Measurements from ENCODE around the gene CLEC19A. TPM values are rescaled to one million over a fixed set of nuclear protein-coding genes. Genes with fewer than 3 reads are reported as not detected.
A peak's percentile ranks its signal among the peaks of the same experiment; 100 is the strongest.

Gene CLEC19A
- total RNA-seq, 1 experiment from 2014 or later = 0.09 TPM

DNA sequence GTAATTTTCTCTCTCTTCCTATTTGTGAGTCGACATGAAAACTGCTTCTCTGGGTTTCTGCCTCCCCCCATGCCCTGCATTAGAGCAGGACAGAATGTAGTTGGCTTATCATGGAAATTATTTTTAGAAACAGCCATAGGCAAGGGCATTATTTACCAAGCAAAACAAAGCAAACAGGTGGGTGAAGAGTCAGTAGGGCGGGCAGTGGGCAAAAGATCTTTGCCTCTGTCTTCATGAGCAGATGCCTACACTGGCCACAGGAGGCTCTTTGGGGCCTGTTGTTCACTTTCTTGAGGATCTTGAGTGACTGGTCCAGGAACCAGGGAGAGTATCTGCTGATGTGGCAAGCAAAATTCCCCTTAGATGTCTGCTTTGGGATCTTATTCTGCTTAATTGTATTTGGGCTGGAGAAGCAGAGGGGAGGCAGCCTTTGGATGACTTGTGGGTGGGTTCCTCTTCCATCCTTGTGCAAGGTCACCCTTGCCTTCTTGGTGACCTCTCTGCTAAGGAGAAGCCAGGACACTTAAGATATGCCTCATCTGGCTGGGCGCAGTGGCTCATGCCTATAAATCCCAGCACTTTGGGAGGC, 42.5 kb upstream of the CLEC19A start:
- TF ChIP-seq RORB (CRISPR knock-in tag; IDR thresholded peaks at IDR 0.05) = no peak
- TF ChIP-seq TP53 (CRISPR knock-in tag; IDR thresholded peaks at IDR 0.05) = no peak
- no peak for TF ChIP-seq JAZF1 (CRISPR knock-in tag; IDR thresholded peaks at IDR 0.05)
- TF ChIP-seq, protein P1, sequence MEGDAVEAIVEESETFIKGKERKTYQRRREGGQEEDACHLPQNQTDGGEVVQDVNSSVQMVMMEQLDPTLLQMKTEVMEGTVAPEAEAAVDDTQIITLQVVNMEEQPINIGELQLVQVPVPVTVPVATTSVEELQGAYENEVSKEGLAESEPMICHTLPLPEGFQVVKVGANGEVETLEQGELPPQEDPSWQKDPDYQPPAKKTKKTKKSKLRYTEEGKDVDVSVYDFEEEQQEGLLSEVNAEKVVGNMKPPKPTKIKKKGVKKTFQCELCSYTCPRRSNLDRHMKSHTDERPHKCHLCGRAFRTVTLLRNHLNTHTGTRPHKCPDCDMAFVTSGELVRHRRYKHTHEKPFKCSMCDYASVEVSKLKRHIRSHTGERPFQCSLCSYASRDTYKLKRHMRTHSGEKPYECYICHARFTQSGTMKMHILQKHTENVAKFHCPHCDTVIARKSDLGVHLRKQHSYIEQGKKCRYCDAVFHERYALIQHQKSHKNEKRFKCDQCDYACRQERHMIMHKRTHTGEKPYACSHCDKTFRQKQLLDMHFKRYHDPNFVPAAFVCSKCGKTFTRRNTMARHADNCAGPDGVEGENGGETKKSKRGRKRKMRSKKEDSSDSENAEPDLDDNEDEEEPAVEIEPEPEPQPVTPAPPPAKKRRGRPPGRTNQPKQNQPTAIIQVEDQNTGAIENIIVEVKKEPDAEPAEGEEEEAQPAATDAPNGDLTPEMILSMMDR (IDR thresholded peaks at IDR 0.05) = no peak
- CTCF ChIA-PET = interaction anchor here (0.6 to 1.9 kb wide), 2 partner anchors 20 to 122 kb away, joined by 4 to 8 read pairs; no protein-coding TSS in a partner anchor
- Mint-ChIP-seq H3K27me3 (ENCODE audit: low read depth) (no peaks in the 10 kb centered on the region), H3K9me3 (peaks cover 7% of the 10 kb centered on the region), H3K27ac (no peak overlapping the region), H3K4me3 (no peak overlapping the region), H3K4me1 (peaks cover 3% of the 10 kb centered on the region; the same call in 1 of the 2 replicates), H3K36me3 (no peaks in the 10 kb centered on the region)
- ATAC-seq = no peak
- POLR2A ChIA-PET = no interaction called here
- no peak for DNase-seq (ENCODE audit: low spot score)

DNA sequence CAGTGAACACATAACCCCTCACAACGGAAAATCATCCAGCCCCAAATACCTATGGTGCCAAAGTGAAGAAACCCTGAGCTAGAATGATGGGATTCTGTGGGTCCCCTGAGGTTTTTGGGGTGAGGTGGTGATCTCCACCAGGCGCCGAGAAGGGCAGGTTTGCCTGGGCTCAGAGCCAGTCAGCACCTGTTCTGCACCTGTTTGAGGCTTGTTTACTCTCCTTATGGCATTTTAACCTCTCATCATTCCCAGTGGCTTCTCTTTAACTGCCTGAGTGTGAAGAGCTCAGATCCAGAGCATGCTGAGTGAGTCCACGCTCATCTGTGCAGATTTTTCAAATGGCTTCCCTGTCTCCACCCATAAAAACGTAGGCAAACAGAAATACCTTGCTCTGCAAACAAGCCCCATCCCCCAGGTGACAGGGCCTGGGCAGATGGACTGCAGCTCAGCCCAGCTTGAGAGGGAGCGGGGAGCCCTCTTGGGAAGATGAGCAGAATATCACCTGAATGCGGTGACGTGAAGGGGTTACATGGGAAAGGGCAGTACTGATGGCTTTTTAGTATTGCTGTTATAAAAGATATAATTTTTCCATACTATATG, 40.1 kb upstream of the CLEC19A start:
- no peak for ATAC-seq

DNA sequence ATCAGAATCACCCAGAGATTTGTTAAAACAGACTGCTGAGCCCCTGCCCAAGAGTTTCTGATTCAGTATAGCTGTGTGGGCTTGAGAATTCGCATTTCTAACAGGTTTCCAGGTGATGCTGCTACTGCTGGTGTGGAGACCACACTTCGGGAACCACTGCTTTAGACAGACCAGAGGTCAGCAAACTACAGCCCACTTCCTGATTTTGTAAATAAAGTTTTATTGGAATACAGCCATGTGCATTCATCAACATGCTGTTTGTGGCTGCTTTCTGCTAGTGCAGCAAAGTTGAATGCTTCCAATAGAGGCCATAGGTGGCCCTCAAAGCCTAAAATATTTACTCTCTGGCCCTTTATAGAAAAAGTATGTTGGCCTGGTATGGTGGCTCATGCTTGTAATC, 32.6 kb upstream of the CLEC19A start:
- Mint-ChIP-seq H3K36me3 (no peaks in the 10 kb centered on the region), H3K27ac (no peak overlapping the region; the same call in 1 of the 2 replicates), H3K4me1 (peaks cover 19% of the 10 kb centered on the region), H3K27me3 (ENCODE audit: low read depth) (no peaks in the 10 kb centered on the region), H3K4me3 (no peak overlapping the region), H3K9me3 (peaks cover 9% of the 10 kb centered on the region)
- ChIA-PET CTCF (no interaction called here), POLR2A (no interaction called here)
- DNase-seq (ENCODE audit: low spot score) = no peak
- ATAC-seq = no peak
- TF ChIP-seq, protein P2, sequence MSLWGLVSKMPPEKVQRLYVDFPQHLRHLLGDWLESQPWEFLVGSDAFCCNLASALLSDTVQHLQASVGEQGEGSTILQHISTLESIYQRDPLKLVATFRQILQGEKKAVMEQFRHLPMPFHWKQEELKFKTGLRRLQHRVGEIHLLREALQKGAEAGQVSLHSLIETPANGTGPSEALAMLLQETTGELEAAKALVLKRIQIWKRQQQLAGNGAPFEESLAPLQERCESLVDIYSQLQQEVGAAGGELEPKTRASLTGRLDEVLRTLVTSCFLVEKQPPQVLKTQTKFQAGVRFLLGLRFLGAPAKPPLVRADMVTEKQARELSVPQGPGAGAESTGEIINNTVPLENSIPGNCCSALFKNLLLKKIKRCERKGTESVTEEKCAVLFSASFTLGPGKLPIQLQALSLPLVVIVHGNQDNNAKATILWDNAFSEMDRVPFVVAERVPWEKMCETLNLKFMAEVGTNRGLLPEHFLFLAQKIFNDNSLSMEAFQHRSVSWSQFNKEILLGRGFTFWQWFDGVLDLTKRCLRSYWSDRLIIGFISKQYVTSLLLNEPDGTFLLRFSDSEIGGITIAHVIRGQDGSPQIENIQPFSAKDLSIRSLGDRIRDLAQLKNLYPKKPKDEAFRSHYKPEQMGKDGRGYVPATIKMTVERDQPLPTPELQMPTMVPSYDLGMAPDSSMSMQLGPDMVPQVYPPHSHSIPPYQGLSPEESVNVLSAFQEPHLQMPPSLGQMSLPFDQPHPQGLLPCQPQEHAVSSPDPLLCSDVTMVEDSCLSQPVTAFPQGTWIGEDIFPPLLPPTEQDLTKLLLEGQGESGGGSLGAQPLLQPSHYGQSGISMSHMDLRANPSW (CRISPR knock-in tag; conservative IDR thresholded peaks at IDR 0.05; ENCODE audit: low read depth) = no peak
- TF ChIP-seq FOXP1 (CRISPR knock-in tag; IDR thresholded peaks at IDR 0.05; ENCODE audit: borderline replicate concordance) (no peak), RORB (CRISPR knock-in tag; IDR thresholded peaks at IDR 0.05) (no peak)
- TF ChIP-seq, protein P3, sequence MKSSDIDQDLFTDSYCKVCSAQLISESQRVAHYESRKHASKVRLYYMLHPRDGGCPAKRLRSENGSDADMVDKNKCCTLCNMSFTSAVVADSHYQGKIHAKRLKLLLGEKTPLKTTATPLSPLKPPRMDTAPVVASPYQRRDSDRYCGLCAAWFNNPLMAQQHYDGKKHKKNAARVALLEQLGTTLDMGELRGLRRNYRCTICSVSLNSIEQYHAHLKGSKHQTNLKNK (CRISPR knock-in tag; IDR thresholded peaks at IDR 0.05) = no peak
- TF ChIP-seq, protein P4, sequence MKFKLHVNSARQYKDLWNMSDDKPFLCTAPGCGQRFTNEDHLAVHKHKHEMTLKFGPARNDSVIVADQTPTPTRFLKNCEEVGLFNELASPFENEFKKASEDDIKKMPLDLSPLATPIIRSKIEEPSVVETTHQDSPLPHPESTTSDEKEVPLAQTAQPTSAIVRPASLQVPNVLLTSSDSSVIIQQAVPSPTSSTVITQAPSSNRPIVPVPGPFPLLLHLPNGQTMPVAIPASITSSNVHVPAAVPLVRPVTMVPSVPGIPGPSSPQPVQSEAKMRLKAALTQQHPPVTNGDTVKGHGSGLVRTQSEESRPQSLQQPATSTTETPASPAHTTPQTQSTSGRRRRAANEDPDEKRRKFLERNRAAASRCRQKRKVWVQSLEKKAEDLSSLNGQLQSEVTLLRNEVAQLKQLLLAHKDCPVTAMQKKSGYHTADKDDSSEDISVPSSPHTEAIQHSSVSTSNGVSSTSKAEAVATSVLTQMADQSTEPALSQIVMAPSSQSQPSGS (CRISPR knock-in tag; IDR thresholded peaks at IDR 0.05; ENCODE audit: borderline replicate concordance, low read depth) = no peak
- TF ChIP-seq, protein P5, sequence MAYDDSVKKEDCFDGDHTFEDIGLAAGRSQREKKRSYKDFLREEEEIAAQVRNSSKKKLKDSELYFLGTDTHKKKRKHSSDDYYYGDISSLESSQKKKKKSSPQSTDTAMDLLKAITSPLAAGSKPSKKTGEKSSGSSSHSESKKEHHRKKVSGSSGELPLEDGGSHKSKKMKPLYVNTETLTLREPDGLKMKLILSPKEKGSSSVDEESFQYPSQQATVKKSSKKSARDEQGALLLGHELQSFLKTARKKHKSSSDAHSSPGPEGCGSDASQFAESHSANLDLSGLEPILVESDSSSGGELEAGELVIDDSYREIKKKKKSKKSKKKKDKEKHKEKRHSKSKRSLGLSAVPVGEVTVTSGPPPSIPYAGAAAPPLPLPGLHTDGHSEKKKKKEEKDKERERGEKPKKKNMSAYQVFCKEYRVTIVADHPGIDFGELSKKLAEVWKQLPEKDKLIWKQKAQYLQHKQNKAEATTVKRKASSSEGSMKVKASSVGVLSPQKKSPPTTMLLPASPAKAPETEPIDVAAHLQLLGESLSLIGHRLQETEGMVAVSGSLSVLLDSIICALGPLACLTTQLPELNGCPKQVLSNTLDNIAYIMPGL (CRISPR knock-in tag; IDR thresholded peaks at IDR 0.05) = no peak

More for the DNA sequence above, 40.1 kb upstream of the CLEC19A start:
- Mint-ChIP-seq H3K27ac (no peak overlapping the region), H3K4me1 (peaks cover 3% of the 10 kb centered on the region; the same call in 1 of the 2 replicates), H3K36me3 (no peaks in the 10 kb centered on the region), H3K4me3 (no peak overlapping the region), H3K9me3 (peaks cover 12% of the 10 kb centered on the region), H3K27me3 (ENCODE audit: low read depth) (no peaks in the 10 kb centered on the region)
- CTCF ChIA-PET = interaction anchor here (0.7 to 1.9 kb wide), 2 partner anchors 22 to 66 kb away, joined by 3 to 4 read pairs; no protein-coding TSS in a partner anchor
- POLR2A ChIA-PET = interaction anchor here (1.1 kb wide), 1 partner anchor 9 kb away, joined by 3 read pairs; no protein-coding TSS in a partner anchor
- TF ChIP-seq KAT7 (CRISPR knock-in tag; IDR thresholded peaks at IDR 0.05; ENCODE audit: borderline replicate concordance) = no peak
- TF ChIP-seq, protein P5 (CRISPR knock-in tag; IDR thresholded peaks at IDR 0.05) = no peak
- TF ChIP-seq, protein P6, sequence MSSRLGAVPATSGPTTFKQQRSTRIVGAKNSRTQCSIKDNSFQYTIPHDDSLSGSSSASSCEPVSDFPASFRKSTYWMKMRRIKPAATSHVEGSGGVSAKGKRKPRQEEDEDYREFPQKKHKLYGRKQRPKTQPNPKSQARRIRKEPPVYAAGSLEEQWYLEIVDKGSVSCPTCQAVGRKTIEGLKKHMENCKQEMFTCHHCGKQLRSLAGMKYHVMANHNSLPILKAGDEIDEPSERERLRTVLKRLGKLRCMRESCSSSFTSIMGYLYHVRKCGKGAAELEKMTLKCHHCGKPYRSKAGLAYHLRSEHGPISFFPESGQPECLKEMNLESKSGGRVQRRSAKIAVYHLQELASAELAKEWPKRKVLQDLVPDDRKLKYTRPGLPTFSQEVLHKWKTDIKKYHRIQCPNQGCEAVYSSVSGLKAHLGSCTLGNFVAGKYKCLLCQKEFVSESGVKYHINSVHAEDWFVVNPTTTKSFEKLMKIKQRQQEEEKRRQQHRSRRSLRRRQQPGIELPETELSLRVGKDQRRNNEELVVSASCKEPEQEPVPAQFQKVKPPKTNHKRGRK (CRISPR knock-in tag; IDR thresholded peaks at IDR 0.05; ENCODE audit: borderline replicate concordance) = no peak
- TF ChIP-seq ZBTB21 (CRISPR knock-in tag; IDR thresholded peaks at IDR 0.05; ENCODE audit: borderline replicate concordance) = no peak
- no peak for TF ChIP-seq EMX1 (CRISPR knock-in tag; IDR thresholded peaks at IDR 0.05)
- TF ChIP-seq, protein P4 (CRISPR knock-in tag; IDR thresholded peaks at IDR 0.05; ENCODE audit: borderline replicate concordance, low read depth) = no peak
- no peak for TF ChIP-seq TEAD4 (CRISPR knock-in tag; IDR thresholded peaks at IDR 0.05)
- TF ChIP-seq ZNF232 (CRISPR knock-in tag; IDR thresholded peaks at IDR 0.05) = no peak
- no peak for TF ChIP-seq ZNF263 (CRISPR knock-in tag; IDR thresholded peaks at IDR 0.05; ENCODE audit: low read depth)
- peak; percentile 16 for DNase-seq (ENCODE audit: low spot score)
